ENCODE data around the gene TMED1.

GRCh38 chr19:10835089-10835753 is 791 bp downstream of the TMED1 start:
- TF ChIP-seq TARDBP (IDR thresholded peaks at IDR 0.05) = no peak
- no peak for TF ChIP-seq LEF1 (IDR thresholded peaks at IDR 0.05; ENCODE audit: borderline replicate concordance)
- TF ChIP-seq ARNT (IDR thresholded peaks at IDR 0.05) = no peak
- TF ChIP-seq SUZ12 (IDR thresholded peaks at IDR 0.05) = no peak
- TF ChIP-seq L3MBTL2 (conservative IDR thresholded peaks at IDR 0.05) = no peak
- no peak for TF ChIP-seq SP1 (IDR thresholded peaks at IDR 0.05)
- no peak for TF ChIP-seq ELF4 (IDR thresholded peaks at IDR 0.05)
- TF ChIP-seq FOXK2 (IDR thresholded peaks at IDR 0.05) = no peak
- no peak for TF ChIP-seq PKNOX1 (IDR thresholded peaks at IDR 0.05)
- TF ChIP-seq CTBP1 (IDR thresholded peaks at IDR 0.05; ENCODE audit: borderline replicate concordance) = no peak
- no peak for TF ChIP-seq BHLHE40 (IDR thresholded peaks at IDR 0.05; ENCODE audit: borderline replicate concordance)
- TF ChIP-seq ZNF384 (IDR thresholded peaks at IDR 0.05) = no peak

Measured in HEK293T (cell line).